Testis (tissue), 2 donors: ENCODE data around the gene ANHX.

Source experiments
- POLR2A ChIP-seq: fragments of 450-650 bp; IDR thresholded peaks from one replicate; pipeline ENCODE4 v1.6.1; 2017; ENCODE audit warnings: antibody characterized with exemption, mild to moderate bottlenecking, moderate library complexity
- TF ChIP-seq, protein P1 (sequence below), 3 experiments: fragments of 450-650 bp in 2 of 3; fragments of 200-600 bp in 1 of 3; sonication (generic) in 1 of 3; IDR thresholded peaks; one replicate each; pipeline ENCODE4 v1.5.1; 2016 to 2019; ENCODE audit warnings: antibody characterized with exemption in 3 of 3, mild to moderate bottlenecking in 2 of 3, moderate library complexity in 1 of 3

DNA sequence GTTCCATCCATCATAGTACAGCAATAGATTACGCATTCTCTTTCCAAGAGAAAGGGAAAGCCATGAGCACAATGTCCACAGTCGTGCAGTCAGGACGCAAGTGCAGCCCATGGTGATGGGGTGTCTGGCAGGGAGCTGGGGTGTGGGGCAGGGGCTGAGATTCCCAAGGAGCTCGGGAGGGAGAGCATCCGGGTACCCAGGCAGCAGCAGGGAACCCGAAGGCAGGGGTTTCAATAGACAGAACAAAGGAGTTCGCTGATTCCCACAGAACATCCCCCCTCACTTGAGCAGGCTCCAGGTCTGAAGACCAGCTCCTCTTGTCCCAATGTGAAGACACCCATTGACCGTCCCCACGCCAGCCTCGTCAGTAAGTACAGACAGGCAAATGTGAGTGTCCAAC is 13.5 kb downstream of the ANHX start:
- no peak for TF ChIP-seq POLR2A
- TF ChIP-seq, protein P1, sequence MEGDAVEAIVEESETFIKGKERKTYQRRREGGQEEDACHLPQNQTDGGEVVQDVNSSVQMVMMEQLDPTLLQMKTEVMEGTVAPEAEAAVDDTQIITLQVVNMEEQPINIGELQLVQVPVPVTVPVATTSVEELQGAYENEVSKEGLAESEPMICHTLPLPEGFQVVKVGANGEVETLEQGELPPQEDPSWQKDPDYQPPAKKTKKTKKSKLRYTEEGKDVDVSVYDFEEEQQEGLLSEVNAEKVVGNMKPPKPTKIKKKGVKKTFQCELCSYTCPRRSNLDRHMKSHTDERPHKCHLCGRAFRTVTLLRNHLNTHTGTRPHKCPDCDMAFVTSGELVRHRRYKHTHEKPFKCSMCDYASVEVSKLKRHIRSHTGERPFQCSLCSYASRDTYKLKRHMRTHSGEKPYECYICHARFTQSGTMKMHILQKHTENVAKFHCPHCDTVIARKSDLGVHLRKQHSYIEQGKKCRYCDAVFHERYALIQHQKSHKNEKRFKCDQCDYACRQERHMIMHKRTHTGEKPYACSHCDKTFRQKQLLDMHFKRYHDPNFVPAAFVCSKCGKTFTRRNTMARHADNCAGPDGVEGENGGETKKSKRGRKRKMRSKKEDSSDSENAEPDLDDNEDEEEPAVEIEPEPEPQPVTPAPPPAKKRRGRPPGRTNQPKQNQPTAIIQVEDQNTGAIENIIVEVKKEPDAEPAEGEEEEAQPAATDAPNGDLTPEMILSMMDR (IDR thresholded peaks at IDR 0.05) = no peak
